GM18517 (cell line): ENCODE data around the gene IL13.
A peak's percentile ranks its signal among the peaks of the same experiment; 100 is the strongest.
"Not testable (repeated sequence)": the region's sequence is repeated elsewhere in the genome, so short reads cannot be mapped to it uniquely, and the experiment has no call there.

Source experiments
- ATAC-seq: cut with Tn5 transposase; IDR thresholded peaks from one replicate; pipeline ENCODE4 v1.9.1; 2021; ENCODE audit warnings: mild to moderate bottlenecking, moderate library complexity; ENCODE audit not compliant: unreplicated experiment

IL13 gene

GRCh38 chr5:132657676-132658380, at the start of gene IL13:
TSS of gene IL13 (plus strand) at chr5:132658173. CDS start at chr5:132658187, 14 bp downstream.
- ATAC-seq, result no peak

DNA sequence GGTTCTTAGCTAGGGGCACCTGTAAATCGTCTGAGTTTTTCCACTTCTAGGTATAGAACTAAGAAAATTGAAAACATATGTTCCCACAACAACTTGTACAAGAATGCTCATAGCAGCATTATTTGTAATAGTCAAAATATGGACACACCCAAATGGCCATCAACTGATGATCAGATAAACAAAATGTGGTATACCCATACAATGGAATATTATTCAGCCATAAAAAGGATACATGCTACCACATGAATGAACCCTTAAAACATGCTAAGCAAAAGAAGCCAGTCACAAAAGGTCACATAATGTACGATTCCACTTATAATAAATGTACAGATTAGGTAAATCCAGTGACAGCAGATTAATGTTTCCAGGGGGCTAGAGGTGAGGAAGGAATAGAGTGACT, 46.0 kb upstream of the IL13 start:
- no peak for ATAC-seq

DNA sequence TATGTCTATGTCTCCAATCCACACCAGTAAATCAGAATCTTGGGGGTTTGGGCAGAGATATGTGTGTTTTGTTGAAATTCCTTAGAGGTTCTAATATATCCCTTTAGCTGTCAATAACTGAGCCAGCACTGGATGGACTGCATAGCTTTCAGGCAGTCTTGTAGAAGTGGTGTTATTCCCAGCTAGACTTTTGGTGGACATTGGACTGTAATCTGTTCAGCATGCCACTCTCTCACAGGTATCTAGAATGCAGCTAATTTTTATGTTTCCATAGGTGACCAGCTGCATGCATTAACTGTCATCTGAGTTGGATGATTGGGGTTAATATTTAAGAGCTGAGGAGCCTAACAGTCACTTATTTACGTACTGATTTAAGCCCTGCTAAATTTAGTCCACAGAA, 45.1 kb upstream of the IL13 start:
- ATAC-seq, result no peak

DNA sequence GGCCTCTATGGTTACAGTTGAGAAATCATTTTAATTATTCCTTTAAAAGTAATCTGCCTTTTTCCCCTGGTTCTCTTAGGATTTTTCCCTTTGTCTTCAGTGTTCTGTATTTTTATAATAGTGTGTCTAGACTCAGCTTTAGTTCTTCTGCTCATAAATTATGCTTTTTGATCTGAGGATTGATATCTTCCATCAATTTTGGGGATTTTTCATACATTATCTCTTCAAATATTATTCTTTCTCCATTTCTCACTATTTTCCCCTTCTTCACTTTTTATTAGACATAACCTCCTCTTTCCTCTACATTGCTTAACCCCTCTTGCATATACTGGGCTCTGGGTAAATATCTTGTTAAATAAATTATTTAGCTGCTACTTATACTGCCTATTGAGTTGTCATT, 36.3 kb upstream of the IL13 start:
- no peak for ATAC-seq

GRCh38 chr5:132622608-132623007, 35.4 kb upstream of the IL13 start:
- ATAC-seq, result no peak

DNA sequence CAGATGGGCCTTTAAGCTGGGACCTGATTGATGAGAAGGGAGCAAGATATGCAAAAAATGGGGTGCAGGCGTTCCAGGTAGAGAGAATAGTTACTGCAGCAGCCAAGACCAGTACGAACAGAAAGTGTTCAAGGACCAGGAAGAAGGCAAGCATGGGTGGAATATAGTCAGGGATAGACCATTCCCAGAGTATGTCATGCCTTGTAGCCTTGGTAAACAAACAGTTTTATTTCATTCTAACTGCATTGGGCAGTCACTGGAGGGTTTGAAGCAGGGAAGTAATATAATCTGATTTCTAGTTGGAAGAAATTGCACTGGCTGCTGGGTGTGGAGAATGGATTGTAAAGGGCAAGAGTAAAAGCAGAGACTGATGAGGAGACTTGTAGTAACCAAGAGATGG, 30.5 kb upstream of the IL13 start:
- ATAC-seq, result no peak

DNA sequence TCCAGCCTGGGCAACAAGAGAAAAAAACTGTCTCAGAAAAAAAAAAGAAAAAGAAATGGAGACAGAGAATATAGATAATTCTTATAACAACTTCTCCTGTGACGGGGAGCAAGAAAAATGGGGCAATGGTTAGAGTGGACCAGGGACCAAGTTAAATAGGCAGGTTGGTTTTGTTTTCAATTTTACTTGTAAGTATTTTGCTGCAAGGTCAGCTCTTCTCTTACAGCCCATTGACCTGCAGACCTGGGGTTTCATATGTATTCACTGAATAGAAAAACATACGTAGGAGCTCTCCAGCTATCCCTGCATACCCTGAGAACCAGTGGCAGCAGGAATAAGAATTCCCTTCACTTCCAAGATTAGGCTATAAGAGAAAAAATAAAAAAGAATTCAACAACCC, 29.2 kb upstream of the IL13 start:
- ATAC-seq, result no peak

DNA sequence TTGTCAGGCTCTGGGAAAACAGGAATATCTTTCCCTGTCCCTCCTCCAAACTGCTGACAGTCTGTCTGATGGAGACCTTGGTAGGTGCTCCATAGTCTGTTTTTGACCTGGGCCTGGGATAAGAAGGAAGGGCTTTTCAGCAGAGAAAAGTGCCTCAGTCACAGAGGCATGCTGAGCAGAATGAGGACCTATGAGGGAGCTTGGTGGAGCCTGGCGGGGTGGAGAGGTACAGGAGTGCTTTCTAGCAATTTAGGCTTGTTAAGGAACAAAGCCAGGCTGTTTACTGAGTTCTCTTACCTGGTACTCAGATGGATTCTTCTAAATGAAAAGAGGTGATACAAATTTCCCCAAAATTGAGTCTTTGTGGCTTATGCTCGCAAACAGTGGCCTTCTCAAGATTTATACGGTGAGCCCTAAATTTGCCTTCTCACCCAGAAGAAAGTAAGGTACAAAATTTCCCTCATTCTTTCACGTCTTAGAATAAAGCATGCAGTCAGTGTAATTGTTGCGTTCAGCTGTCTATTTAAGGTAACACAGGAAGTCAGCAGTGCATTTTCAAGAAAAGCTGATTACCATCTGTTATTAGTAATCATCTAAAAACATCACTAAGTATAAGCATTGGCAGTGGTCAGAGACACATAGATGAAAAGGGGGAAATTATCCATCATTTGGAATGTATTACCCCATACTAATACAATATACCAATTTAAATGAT, 28.6 kb upstream of the IL13 start:
- peak; percentile 71 for ATAC-seq

DNA sequence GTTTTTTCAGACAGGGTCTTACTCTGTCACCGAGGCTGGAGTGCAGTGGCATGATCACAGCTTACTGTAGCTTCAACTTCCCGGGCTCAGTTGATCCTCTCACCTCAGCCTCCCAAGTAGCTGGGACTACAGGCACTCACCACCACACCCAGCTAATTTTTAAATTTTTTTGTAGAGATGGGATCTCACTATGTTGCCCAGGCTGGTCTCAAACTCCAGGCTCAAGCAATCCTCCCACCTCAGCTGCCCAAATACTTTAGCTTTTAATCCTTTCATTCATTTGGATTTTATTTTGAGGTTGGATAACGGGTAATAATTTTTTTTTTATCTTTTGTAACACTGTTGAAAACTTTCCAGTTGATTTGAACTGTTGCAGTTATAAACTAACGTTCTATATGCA, 24.4 kb upstream of the IL13 start:
- ATAC-seq, result not testable (repeated sequence)

DNA sequence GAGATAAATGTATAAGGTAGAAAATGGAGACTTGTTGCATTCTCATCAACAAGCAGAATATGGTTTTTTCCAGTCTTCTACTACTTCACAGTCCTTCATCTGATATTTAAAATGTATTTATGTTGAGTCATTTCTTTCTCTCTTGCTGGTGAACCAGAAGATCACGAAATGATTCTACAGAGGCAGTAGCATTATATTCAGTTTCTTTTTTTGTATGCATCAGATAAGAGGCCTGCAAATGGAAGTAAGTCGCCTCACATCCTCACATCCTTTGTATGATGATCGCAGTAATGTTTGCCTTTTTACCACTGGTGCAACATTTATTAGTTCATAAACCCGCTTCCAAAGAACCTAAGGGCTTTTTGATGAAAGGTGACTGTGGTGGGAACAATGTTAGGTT, 22.1 kb upstream of the IL13 start:
- peak; percentile 49 for ATAC-seq

DNA sequence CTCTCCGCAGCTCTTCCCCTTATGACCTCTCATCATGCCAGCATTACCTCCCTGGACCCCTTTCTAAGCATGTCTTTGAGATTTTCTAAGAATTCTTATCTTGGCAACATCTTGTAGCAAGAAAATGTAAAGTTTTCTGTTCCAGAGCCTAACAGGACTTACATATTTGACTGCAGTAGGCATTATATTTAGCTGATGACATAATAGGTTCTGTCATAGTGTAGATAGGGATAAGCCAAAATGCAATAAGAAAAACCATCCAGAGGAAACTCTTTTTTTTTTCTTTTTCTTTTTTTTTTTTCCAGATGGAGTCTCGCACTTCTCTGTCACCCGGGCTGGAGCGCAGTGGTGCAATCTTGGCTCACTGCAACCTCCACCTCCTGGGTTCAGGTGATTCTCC, 20.7 kb upstream of the IL13 start:
- no peak for ATAC-seq

DNA sequence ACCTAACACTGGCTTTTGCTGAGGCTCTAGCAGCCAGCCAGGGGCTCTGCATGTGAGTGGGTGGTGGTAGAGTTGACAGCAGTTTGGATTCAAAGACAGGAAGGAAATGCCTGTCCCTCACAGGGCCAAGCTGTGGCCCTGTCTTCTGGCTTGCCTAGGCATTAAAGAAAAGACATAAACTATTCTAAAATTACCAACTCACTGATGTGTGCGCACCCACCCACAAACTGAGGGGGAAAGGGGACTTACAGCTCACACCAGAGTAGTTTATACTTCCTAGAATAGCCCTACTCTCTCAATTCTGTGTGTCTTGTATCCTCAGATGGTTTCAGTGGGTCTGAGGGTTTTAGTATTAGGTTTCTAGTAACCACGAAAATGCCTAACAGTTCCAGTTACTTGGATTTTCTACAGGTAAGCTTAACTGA, 18.3 kb upstream of the IL13 start:
- ATAC-seq, result peak; percentile 71

DNA sequence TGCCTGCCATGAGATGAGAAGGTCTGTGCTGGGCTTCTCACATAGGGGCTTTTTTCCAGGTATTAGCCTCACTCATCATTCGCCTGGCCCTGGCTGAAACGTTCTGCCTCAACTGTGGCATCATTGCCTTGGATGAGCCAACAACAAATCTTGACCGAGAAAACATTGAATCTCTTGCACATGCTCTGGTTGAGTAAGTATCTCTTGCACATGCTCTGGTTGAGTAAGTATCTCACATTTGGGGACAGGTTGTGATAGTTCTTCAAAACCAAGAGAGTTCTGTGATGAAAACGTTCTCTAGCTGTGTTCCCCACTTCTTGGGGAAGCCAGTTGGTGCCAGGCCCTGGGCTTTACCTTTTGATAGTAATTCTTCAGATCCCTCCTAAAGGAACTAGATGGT, 17.4 kb upstream of the IL13 start:
- no peak for ATAC-seq

GRCh38 chr5:132641241-132641723, 16.7 kb upstream of the IL13 start:
- peak; percentile 31 for ATAC-seq

- no peak for ATAC-seq
These were observed 16.1 kb upstream of the IL13 start for GRCh38 chr5:132641841-132642240.

DNA sequence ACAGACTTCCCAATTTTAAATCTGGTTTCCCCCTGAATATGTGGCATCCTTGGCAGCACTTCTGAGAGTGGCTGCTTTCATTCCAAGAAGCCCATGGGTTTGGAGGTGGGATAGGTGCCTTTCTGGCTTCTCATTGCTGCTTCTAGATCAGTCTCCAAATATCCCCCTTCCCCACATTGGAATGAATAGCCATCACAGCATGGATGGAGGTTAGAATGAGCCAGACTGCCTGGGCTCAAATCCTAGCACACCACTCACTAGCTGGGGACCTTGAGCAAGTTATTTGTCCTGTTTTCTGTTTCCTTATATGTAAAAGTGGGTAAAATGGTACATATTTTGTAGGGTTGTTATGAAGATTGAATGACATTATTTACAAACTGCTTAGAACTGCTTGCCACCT, 13.8 kb upstream of the IL13 start:
- no peak for ATAC-seq

DNA sequence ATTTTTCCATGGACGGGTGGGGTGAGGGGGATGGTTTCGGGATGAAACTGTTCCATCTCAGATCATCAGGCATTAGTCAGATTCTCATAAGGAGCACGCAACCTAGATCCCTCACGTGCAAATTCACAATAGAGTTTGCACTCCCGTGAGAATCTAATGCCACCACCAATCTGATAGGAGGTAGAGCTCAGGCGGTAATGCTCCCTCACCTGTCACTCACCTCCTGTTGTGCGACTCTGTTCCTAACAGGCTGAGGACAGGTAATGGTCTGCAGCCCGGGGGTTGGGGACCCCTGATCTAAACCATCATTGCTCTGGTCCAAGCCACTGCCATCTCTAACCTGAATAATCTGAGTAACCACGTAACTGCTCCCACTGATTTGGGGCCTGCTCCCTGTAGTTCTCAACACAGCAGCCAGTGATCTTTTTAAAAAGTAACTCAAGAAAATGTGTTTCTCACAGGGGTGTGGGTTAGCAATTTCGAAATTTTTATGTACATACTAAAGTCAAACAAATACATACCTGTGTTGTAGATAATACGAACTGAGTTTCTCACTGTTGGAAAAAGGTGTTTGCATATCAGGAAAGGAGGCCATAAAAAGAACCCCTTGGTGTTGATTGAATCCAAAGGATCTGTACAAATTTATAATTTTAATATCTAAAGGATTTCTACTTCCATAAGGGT, 11.2 kb upstream of the IL13 start:
- no peak for ATAC-seq

- ATAC-seq, result no peak
These were observed 10.5 kb upstream of the IL13 start for GRCh38 chr5:132647473-132647872.

DNA sequence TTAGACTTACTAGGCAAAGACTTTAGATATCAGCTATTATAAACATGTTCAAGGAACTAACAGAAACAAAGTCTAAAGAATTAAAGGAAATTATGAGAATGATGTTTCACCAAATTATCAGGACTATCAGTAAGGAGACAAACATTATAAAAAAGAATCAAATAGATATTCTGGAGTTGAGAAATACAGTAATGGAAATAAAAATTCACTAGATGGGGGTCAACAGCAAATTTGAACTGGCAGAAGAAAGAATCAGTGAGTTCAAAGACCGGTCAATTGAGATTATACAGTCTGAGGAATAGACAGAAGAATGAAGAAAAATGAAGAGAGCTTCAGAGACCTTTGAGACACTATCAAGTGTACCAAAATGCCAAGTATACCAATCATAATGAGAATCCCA, 9.6 kb upstream of the IL13 start:
- ATAC-seq, result no peak

GRCh38 chr5:132651838-132652469, 6.0 kb upstream of the IL13 start:
- no peak for ATAC-seq

DNA sequence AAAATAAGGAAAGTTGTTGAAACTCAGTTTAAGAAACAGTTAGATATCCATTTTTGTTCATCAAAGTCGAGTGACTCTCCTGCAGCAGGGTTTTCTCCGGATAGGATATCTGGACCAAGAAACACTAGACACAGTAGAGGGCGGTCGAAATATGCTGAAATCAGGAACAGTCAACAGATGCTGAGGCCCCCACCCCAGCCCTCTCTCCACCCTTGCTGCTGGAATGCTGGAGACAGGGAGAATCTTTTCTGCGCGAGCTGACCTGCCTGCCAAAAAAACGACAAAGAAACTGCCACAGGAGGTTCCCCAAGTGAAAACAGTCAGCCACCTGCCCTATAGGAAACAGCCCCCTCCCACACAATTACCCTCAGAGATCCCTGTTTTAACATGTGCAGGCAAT, 4.3 kb upstream of the IL13 start:
- no peak for ATAC-seq
